ENCODE data around the gene PTPRB.

PTPRB gene

DNA sequence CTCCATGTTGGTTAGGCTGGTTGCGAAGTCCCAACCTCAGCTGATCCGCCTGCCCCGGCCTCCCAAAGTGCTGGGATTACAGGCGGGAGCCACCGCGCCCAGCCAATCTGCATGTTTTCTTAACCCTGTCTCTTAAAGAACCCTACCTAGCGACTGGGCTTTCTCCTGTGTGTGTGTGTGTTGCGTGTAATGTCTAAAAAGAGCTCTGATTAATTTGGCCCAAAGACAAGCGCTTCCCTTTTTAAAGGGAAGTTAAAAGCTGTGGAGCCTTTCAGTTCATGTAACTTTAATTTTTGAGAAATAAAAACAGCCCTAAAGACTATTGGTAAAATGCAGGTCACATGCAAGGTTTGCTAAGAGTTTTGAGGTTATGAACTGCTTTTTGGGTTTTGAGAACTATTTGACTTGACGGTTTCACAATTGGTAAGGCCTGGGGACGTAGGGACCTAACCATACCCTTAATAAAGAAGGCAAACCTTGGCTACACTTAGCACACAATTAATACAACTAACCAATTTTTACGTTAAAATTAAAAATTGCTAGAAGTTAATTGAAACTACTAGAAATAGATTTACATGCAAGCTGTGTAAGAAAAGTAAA, 167.9 kb downstream of the PTPRB start:
- Histone ChIP-seq H2AFZ (ENCODE audit: low read depth, low read length) (no peak overlapping the region), H3K4me2 (ENCODE audit: low read length, poor library complexity, severe bottlenecking) (no peak overlapping the region), H3K9me3 (ENCODE audit: control insufficient read depth, low read length) (peaks cover 6% of the 10 kb centered on the region), H3K4ac (ENCODE audit: low read depth in 1 of 2, low read length in 2 of 2) (no peak overlapping the region), H3K4me1 (ENCODE audit: control insufficient read depth, insufficient read depth, low read depth, low read length) (no peaks in the 10 kb centered on the region), H3K79me1 (replicated peaks; ENCODE audit: low read length, poor library complexity, severe bottlenecking) (no peaks in the 10 kb centered on the region), H3K27ac (ENCODE audit: low read length, poor library complexity, severe bottlenecking) (no peak overlapping the region), H3K9ac (ENCODE audit: low read length) (no peak overlapping the region), H4K91ac (ENCODE audit: low read length) (no peak overlapping the region), H3K18ac (ENCODE audit: low read depth in 1 of 2, low read length in 2 of 2) (no peak overlapping the region), H3K36me3 (ENCODE audit: control insufficient read depth in 1 of 2, insufficient read depth in 2 of 2, low read depth in 1 of 2, low read length in 2 of 2) (no peaks in the 10 kb centered on the region), H3K23ac (ENCODE audit: low read length in 2 of 2) (no peak overlapping the region), H3K27me3 (ENCODE audit: control insufficient read depth in 1 of 2, insufficient read depth in 1 of 2, low read length in 2 of 2) (no peaks in the 10 kb centered on the region), H2AK5ac (ENCODE audit: low read length, severe bottlenecking) (no peak overlapping the region), H3K14ac (ENCODE audit: low read length in 2 of 2) (no peak overlapping the region), H2BK12ac (ENCODE audit: low read length in 2 of 2) (no peak overlapping the region), H2BK15ac (ENCODE audit: low read depth, poor library complexity, severe bottlenecking) (no peak overlapping the region), H2BK120ac (ENCODE audit: low read depth, low read length) (no peak overlapping the region), H2BK5ac (ENCODE audit: low read depth, low read length, poor library complexity, severe bottlenecking) (no peak overlapping the region), H4K8ac (ENCODE audit: low read length) (no peak overlapping the region), H3K4me3 (ENCODE audit: insufficient read depth in 1 of 2, low read depth in 1 of 2, low read length in 2 of 2) (no peak overlapping the region)
- WGBS: 93% methylated on average over 7 of the region's 12 CpGs
- DNase-seq: no peak

DNA sequence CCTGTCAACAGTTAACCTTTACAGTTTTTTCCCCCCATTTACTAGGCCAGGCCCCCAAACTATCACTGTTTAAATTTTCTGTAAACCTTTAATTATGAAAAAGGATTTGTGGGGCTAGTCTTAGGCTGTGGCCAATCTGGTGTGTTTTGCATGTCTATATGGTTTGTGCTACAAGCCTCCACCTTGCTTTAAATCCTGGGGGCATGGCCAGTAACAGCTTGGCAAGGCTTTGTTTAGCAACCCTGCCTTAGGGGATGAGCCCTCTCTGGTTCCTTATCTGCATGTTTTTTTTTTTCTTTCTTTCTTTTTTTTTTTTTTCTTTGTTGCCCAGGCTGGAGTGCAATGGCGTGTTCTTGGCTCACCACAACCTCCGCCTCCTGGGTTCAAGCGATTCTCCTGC, 168.5 kb downstream of the PTPRB start:
- H2AFZ ChIP-seq (ENCODE audit: low read depth, low read length): no peak overlapping the region
- WGBS: 96% methylated on average over 3 of the region's 3 CpGs
- no peak overlapping the region for H4K8ac ChIP-seq (ENCODE audit: low read length)
- H3K4me2 ChIP-seq (ENCODE audit: low read length, poor library complexity, severe bottlenecking): no peak overlapping the region
- H3K36me3 ChIP-seq (ENCODE audit: control insufficient read depth in 1 of 2, insufficient read depth in 2 of 2, low read depth in 1 of 2, low read length in 2 of 2): no peaks in the 10 kb centered on the region
- no peak overlapping the region for H3K4me3 ChIP-seq (ENCODE audit: insufficient read depth in 1 of 2, low read depth in 1 of 2, low read length in 2 of 2)
- no peak overlapping the region for H3K4ac ChIP-seq (ENCODE audit: low read depth in 1 of 2, low read length in 2 of 2)
- H3K9me3 ChIP-seq (ENCODE audit: control insufficient read depth, low read length): peaks cover 12% of the 10 kb centered on the region
- H3K27ac ChIP-seq (ENCODE audit: low read length, poor library complexity, severe bottlenecking): no peak overlapping the region
- no peaks in the 10 kb centered on the region for H3K27me3 ChIP-seq (ENCODE audit: control insufficient read depth in 1 of 2, insufficient read depth in 1 of 2, low read length in 2 of 2)
- H2BK15ac ChIP-seq (ENCODE audit: low read depth, poor library complexity, severe bottlenecking): no peak overlapping the region
- H3K18ac ChIP-seq (ENCODE audit: low read depth in 1 of 2, low read length in 2 of 2): no peak overlapping the region
- no peak overlapping the region for H3K23ac ChIP-seq (ENCODE audit: low read length in 2 of 2)
- H3K79me1 ChIP-seq (replicated peaks; ENCODE audit: low read length, poor library complexity, severe bottlenecking): no peaks in the 10 kb centered on the region
- no peak overlapping the region for H4K91ac ChIP-seq (ENCODE audit: low read length)
- no peaks in the 10 kb centered on the region for H3K4me1 ChIP-seq (ENCODE audit: control insufficient read depth, insufficient read depth, low read depth, low read length)
- no peak overlapping the region for H2AK5ac ChIP-seq (ENCODE audit: low read length, severe bottlenecking)
- no peak overlapping the region for H3K9ac ChIP-seq (ENCODE audit: low read length)
- H3K14ac ChIP-seq (ENCODE audit: low read length in 2 of 2): no peak overlapping the region
- H2BK12ac ChIP-seq (ENCODE audit: low read length in 2 of 2): no peak overlapping the region
- DNase-seq: no peak
- no peak overlapping the region for H2BK5ac ChIP-seq (ENCODE audit: low read depth, low read length, poor library complexity, severe bottlenecking)
- H2BK120ac ChIP-seq (ENCODE audit: low read depth, low read length): no peak overlapping the region

DNA sequence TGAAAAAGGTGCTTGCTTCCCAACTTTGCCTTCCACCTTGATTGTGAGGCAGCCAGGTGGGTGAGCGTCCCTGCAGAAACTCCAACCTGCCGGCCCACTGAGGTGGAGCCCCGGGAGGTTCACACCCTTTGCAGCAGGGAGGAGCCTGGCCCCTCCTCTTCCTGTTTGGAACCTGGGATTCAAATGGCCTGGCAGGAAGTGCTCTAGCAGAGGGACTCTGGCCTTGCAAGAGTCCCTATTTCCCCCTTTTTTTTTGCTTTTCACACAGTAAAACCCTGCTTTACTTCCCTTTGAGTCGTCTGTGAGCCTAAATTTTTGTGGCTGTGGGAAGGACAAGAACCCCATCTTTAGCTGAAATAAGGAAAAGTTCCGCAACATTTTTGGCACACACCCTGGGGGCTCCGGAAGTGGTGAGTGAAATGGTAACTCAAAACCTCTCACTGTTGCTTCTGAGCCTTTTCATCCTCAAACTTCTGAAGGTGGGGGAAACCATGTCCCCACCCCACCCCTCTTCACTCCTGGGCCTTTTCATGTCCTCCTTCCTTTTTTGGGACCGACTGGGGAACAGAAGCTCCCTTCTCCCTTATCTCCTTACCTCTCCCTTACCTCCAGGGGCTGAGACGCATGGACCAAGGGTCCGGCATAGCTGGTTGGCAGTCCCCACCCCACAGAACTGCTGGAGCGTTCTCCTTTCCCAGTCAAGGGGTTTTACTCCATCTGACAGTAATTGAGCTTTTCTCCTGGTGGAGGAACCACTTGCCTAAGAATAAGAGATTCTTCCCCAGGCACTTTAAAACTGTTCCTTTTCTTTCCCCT, 169.1 kb downstream of the PTPRB start:
- Histone ChIP-seq H3K79me1 (replicated peaks; ENCODE audit: low read length, poor library complexity, severe bottlenecking) (no peaks in the 10 kb centered on the region), H3K36me3 (ENCODE audit: control insufficient read depth in 1 of 2, insufficient read depth in 2 of 2, low read depth in 1 of 2, low read length in 2 of 2) (no peaks in the 10 kb centered on the region), H2BK120ac (ENCODE audit: low read depth, low read length) (no peak overlapping the region), H3K9me3 (ENCODE audit: control insufficient read depth, low read length) (peaks cover 18% of the 10 kb centered on the region), H3K23ac (ENCODE audit: low read length in 2 of 2) (no peak overlapping the region), H2BK12ac (ENCODE audit: low read length in 2 of 2) (no peak overlapping the region), H4K91ac (ENCODE audit: low read length) (no peak overlapping the region), H2AFZ (ENCODE audit: low read depth, low read length) (no peak overlapping the region), H2BK5ac (ENCODE audit: low read depth, low read length, poor library complexity, severe bottlenecking) (no peak overlapping the region), H3K18ac (ENCODE audit: low read depth in 1 of 2, low read length in 2 of 2) (no peak overlapping the region), H2AK5ac (ENCODE audit: low read length, severe bottlenecking) (no peak overlapping the region), H4K8ac (ENCODE audit: low read length) (no peak overlapping the region), H3K9ac (ENCODE audit: low read length) (no peak overlapping the region), H3K14ac (ENCODE audit: low read length in 2 of 2) (no peak overlapping the region), H3K27me3 (ENCODE audit: control insufficient read depth in 1 of 2, insufficient read depth in 1 of 2, low read length in 2 of 2) (no peaks in the 10 kb centered on the region), H3K4me3 (ENCODE audit: insufficient read depth in 1 of 2, low read depth in 1 of 2, low read length in 2 of 2) (no peak overlapping the region), H3K4me2 (ENCODE audit: low read length, poor library complexity, severe bottlenecking) (no peak overlapping the region), H3K4me1 (ENCODE audit: control insufficient read depth, insufficient read depth, low read depth, low read length) (no peaks in the 10 kb centered on the region), H2BK15ac (ENCODE audit: low read depth, poor library complexity, severe bottlenecking) (no peak overlapping the region), H3K27ac (ENCODE audit: low read length, poor library complexity, severe bottlenecking) (no peak overlapping the region), H3K4ac (ENCODE audit: low read depth in 1 of 2, low read length in 2 of 2) (no peak overlapping the region)
- 91% methylated on average over 10 of the region's 10 CpGs for WGBS
- no peak for DNase-seq

DNA sequence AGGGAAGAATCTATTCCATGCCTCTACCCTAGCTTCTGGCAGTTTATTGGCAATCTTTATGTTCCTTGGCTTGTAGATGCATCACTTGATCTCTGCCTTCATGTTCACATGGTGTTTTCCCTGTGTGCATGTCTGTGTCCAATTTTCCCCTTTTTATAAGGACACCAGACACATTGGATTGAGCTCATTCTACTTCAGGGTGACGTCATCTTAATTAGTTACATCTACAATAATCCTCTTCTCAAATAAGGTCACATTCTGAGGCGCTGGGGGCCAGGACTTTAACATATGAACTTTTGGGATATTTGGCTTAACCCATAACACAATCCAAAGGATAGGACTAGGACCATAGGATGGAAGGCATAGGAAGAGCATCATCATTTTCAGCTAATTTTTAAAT, 169.8 kb downstream of the PTPRB start:
- no peaks in the 10 kb centered on the region for H3K27me3 ChIP-seq (ENCODE audit: control insufficient read depth in 1 of 2, insufficient read depth in 1 of 2, low read length in 2 of 2)
- no peak overlapping the region for H2AK5ac ChIP-seq (ENCODE audit: low read length, severe bottlenecking)
- DNase-seq: no peak
- H3K9me3 ChIP-seq (ENCODE audit: control insufficient read depth, low read length): peaks cover 18% of the 10 kb centered on the region
- H2BK15ac ChIP-seq (ENCODE audit: low read depth, poor library complexity, severe bottlenecking): no peak overlapping the region
- H3K36me3 ChIP-seq (ENCODE audit: control insufficient read depth in 1 of 2, insufficient read depth in 2 of 2, low read depth in 1 of 2, low read length in 2 of 2): no peaks in the 10 kb centered on the region
- no peaks in the 10 kb centered on the region for H3K4me1 ChIP-seq (ENCODE audit: control insufficient read depth, insufficient read depth, low read depth, low read length)
- no peak overlapping the region for H3K4me3 ChIP-seq (ENCODE audit: insufficient read depth in 1 of 2, low read depth in 1 of 2, low read length in 2 of 2)
- no peak overlapping the region for H3K18ac ChIP-seq (ENCODE audit: low read depth in 1 of 2, low read length in 2 of 2)
- H2BK12ac ChIP-seq (ENCODE audit: low read length in 2 of 2): no peak overlapping the region
- H2AFZ ChIP-seq (ENCODE audit: low read depth, low read length): no peak overlapping the region
- H4K91ac ChIP-seq (ENCODE audit: low read length): no peak overlapping the region
- H3K27ac ChIP-seq (ENCODE audit: low read length, poor library complexity, severe bottlenecking): no peak overlapping the region
- no peak overlapping the region for H4K8ac ChIP-seq (ENCODE audit: low read length)
- H3K4me2 ChIP-seq (ENCODE audit: low read length, poor library complexity, severe bottlenecking): no peak overlapping the region
- no peak overlapping the region for H3K14ac ChIP-seq (ENCODE audit: low read length in 2 of 2)
- no peaks in the 10 kb centered on the region for H3K79me1 ChIP-seq (replicated peaks; ENCODE audit: low read length, poor library complexity, severe bottlenecking)
- H2BK120ac ChIP-seq (ENCODE audit: low read depth, low read length): no peak overlapping the region
- no peak overlapping the region for H2BK5ac ChIP-seq (ENCODE audit: low read depth, low read length, poor library complexity, severe bottlenecking)
- no peak overlapping the region for H3K4ac ChIP-seq (ENCODE audit: low read depth in 1 of 2, low read length in 2 of 2)
- 100% methylated on average over 2 of the region's 2 CpGs for WGBS
- no peak overlapping the region for H3K23ac ChIP-seq (ENCODE audit: low read length in 2 of 2)
- no peak overlapping the region for H3K9ac ChIP-seq (ENCODE audit: low read length)
